HG02759 (cell line): ENCODE results near the gene COMMD10.

Experiments
- ATAC-seq: cut with Tn5 transposase; IDR thresholded peaks from one replicate; pipeline ENCODE4 v1.9.1; 2021; ENCODE audit warnings: mild to moderate bottlenecking, moderate library complexity; ENCODE audit not compliant: unreplicated experiment

COMMD10 gene

DNA sequence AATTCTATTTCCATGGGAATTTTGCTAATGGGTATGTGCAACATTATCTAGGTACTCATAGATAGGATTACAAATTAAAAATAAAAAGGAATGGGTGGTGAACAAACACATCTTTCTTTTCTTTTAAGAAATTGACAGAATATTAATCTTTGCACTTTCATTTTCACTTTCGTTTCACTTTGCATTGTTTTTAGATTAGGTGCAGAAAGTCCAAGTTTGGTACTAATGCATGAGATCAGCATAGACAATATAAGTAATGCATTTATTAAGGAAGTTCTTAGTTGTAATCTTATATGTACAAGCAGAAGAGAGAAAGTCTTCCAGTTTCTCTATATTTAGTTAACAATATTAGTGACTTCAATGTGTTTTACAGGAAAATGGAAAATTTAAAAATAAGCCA is 196.5 kb downstream of the COMMD10 start:
- no peak for ATAC-seq

DNA sequence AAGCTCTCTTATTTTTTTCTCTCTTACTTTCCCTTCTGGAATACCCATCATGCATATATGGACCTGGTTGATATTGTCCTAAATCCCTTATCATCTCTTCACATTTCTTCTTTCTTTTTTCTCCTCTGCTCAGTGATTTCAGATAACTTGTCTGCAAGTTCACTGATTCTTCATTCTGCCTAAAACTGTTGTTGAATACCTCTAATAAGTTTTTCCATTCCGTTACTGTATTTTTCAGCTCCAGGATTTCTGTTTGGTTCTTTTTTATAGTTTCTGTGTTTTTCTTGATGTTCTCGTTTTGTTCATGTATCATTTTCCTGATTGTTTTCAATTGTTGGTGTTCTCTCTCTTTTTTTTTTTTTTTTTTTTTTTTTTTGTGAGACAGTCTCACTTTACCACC is 203.7 kb downstream of the COMMD10 start:
- ATAC-seq, result no peak

DNA sequence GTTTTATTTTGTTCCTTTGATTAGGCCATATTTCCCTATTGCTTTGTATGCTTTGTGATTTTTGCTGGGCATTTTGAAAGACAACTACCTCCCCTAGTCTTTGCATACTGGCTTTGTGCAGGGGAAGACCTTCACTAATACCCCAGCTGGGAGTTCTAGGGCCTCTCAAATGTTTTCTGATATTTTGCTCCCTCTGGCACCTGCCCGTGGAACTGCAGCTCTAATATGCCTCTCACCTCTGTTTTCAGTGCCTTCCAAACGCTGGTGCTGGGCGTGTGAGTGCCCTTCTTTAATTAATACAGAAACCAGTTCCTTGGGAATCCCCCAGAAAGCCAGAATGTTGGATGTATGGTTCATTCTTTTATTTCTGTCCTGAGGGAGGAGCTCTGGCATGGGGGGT is 204.5 kb downstream of the COMMD10 start:
- no peak for ATAC-seq

DNA sequence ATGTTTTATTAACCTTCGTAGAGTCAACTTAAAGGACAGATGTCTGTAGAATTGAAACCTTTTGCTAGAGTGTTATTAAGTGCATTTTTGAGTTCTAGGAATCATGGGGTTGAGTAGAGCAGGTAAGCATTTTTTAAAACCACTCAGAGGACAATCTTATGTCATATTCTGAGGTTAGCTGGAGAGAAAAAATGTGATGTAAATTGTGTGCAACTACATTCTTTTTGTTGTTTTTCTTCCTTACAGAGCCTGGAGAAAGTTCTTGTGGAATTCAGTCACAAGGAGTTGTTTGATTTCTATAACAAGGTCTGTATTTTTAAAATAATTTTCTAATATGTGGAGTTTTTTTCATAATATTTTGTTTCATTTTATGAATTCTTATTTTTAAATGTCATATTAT is 206.4 kb downstream of the COMMD10 start:
- no peak for ATAC-seq

DNA sequence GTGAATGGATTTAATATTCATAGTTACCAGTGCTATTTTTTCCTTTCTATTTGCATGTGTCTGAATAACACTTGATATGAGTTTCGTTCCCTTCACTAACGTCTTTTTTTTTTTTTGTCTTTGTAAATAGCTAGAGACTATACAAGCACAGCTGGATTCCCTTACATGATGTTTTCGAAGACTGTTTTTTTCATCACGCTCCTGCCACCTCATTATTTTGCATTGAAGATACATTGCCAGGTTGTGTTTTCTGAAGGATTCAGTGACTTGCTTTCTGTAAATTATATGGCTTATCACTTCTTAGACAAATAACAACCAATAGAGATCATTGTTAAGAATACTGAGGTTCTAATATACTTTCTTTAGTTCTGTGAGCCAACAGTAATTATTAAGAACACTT is 207.5 kb downstream of the COMMD10 start:
- no peak for ATAC-seq

DNA sequence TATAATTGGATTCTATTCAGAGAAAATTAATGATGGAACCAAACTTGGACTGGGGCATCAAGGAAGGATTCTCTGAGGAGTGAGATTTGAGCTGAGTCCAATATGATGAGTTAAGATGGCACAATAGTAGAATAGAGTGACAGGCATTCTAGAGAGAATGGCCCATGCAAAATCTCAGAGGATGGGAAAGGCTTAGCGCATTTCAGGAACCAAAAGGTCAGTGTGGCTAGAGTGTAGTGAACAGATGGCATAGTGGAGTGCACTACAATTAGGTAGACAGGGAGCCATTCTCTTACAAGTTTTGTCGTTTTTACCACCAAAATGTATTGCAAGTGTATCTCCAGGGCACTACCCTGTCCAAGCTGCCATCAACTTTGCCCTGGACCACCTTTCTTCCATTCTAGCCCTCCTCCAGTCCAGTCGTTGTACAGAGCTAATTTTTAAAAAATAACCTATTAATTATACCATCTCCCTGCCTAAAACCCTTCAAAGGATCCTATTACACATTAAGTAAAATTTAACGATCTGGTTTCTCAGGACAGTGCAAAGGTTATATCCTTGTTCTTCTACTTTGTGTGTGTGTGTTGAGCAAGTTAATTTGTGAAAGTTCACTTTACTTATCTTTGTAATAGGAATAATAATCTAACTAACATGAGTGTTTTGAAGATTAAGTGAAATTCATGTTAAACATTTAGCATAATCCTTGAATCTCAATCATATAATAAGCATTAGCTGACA is 211.7 kb downstream of the COMMD10 start:
- ATAC-seq, result no peak

DNA sequence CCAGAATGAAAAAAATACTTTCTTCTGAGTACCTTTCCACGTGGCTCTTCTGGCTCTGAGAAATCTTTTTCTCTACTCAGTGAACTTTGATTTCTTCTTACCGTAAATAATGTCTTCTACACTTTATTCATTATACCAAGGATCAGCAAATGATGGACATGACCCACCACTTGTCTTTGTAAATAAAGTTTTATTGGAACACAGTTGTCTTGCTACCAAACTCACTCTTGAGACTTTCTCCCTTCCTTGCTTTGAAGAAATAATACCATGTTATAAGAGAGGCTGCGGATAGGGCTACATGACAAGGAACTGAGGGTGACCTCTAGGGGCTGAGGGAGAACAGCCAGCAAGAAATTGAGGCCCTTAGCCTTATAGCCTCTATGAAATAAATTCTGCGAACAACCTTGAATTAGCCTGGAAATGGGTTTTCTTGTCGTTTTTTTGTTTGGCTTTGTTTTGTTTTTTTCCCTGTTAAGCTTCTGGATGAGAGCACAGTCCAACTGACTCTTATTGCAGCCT is 212.5 kb downstream of the COMMD10 start:
- no peak for ATAC-seq

DNA sequence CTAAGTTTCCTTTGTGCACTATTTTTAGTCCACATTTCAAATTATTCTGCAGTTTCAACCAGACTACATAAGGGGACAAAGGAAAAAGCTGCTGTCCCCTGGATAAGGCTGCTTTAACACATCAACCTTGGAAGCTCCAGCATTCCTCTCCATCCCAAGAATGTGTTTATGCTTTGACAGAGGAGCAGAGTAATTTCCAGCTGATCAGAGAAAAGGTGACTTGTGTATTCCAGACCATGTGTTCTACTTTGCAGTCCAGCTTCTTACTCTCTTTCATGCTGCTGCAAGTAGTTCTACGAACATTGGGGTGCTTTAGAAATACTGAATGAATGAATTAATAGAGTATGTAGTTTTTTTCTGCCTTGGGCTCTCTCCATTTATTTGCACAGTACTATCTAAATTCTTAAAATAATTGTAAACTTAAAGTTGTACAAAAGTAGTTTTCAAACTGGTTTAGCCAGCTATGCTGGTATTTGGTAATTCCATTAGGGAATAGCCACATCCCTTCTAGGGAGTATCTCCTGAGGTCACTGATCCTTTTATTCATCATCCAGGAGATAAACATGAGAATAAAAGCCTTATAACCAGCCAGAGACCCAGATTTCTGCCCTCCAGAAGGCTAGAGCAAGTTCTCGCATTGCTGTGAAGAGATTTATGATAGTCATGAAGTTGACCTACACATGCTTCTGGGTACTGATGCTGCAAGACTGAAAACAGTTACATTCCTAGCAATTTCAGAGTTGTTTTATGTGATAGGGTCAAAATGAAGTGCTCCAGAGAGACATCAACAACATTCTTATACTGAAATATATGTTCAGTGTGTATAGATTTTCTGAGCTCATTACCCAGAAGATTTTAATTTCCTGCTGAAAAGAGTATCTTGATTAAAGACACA is 215.2 kb downstream of the COMMD10 start:
- no peak for ATAC-seq

DNA sequence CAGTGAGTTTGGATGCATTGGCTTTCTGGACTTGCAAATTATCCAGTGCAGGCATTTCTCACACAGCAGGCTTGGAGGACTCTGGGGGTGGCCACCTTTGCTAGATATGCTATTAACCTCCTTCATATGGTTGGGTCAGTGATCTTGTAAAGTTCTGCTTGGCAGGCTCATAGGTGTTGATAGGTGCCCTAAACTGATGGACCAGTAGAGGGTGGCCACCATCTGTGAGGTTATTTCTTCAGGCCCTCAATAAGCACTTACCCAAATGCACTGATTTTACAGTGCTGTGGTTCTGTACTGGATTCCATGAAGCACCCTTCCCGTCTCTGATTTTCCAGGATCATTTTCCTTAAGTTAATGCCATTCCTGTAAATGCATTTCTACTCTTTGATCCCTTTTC is 216.3 kb downstream of the COMMD10 start:
- no peak for ATAC-seq

DNA sequence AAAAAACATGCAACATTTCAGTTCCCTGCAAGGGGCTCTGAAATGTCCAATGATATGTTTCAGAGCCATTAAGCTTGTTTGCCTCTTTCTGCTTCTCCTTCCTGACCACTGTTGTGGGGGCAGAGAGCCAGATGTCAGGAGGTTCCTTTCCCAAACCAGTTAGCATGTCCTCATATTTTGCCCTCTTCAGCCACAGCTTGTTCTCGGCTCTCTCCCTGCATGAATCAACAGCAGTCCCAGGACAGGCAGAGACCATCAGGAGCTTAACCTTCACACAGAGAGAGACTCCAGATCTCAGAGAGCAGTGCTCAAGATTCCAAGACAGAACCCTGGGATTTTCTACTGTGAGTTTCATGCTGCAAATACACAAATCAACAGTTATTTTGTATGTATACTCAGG is 218.5 kb downstream of the COMMD10 start:
- ATAC-seq, result no peak

DNA sequence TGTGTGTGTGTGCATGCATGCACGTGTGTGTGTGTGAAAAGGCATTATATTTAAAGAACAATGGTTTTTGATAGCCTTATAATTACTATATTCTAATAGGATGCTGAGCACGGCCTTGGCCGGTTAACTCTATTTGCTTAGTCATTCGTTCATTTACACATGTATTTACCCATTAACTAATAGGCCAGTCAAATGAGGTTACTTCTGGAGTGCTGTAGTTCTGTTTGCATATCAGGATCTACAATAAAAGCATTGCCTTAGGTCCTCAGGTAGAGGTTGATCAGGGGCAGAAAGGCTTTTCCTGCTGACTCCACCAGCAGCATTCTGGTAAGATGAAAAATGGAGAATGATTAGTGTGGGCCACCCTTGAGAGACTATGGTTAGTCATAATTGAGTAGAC is 219.0 kb downstream of the COMMD10 start:
- no peak for ATAC-seq

DNA sequence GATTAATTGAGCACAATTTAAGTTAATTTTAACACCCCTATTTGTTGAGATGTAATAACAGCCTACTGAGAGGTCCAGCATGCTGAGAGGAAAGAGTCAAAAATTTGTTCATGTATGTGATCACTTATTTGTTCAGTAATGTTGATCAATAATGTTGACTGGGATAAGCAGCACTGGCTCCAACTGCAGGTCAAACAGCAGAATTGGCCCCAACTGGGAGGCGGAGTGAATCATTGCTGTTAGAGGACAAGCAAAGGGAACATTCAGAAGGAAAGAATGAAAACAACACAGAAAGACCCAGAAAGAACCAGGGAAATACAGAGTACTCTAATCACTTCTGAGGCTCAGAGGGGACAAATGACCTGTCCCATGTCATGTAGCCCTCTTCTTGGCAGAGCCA is 221.1 kb downstream of the COMMD10 start:
- no peak for ATAC-seq

DNA sequence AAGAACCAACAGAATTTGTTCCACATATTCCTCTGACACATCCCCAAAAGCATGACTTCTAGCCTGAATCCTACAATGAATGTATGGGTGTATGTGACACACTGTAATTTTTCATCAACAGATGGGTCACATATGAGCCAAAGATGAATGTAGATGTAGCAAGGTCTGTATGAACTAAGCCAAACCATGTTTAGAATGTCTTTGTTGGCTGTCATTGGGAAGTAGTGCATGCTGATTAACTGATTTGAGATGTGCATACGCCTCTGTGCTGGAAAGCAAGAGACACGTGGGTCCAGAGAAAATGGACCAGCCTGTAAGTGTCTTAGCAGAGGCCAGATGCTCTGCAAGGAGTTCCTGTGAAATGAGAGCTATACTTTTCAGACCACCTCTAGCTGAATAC is 222.0 kb downstream of the COMMD10 start:
- ATAC-seq, result no peak

DNA sequence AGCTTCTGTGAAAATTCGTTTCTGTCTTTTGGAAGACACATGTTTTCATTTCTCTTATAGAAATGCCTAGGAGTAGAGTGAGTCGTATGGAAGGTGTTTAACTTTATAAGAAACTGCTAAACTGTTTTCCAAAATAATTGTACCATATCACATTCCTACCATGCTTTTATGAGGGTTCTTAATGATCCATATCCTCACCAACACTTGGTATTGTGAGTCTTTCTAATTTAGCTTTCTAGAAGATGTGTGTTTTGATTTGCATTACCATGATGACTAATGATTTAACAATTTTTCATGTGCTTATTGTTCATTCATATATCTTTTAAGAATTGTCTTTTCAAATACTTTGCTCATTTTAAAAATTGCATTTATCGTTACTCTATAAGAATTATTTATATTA is 223.6 kb downstream of the COMMD10 start:
- no peak for ATAC-seq

DNA sequence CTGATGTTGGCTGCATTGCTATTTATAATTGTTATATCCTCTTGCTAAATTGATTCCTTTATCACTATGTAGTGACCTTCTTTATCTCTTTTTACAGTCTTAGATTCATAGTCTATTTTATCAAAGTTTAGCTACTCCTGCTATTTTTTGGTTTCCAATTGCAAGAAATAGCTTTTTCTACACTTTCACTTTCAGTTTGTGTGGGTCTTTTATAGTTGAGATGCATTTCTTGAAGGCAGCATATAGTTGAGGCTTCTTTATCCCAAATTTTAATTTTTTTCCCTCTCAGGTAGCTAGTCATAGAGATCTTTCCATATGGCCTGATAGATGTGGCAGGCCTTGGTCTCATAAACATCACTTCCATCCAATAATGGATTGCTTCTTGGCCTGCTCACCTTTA is 228.5 kb downstream of the COMMD10 start:
- no peak for ATAC-seq

DNA sequence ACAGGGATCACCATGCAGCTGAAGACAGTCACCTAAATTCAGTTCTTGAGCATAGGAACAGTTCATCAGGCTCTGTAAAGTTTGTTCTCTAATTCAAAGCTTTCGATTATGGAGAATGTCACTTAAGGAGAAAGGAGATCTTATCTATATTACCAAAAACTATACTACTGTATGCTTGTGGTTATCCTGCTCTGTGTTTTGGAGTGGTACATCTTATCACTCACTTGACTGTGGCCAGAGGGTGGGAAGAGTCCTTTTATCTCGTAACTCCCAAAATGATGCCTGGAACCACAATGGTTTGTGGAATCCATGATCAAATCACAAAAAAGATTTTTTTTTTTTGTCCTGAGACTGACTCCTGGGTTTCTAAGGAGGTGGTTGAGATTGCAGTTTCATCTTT is 230.7 kb downstream of the COMMD10 start:
- ATAC-seq, result no peak

DNA sequence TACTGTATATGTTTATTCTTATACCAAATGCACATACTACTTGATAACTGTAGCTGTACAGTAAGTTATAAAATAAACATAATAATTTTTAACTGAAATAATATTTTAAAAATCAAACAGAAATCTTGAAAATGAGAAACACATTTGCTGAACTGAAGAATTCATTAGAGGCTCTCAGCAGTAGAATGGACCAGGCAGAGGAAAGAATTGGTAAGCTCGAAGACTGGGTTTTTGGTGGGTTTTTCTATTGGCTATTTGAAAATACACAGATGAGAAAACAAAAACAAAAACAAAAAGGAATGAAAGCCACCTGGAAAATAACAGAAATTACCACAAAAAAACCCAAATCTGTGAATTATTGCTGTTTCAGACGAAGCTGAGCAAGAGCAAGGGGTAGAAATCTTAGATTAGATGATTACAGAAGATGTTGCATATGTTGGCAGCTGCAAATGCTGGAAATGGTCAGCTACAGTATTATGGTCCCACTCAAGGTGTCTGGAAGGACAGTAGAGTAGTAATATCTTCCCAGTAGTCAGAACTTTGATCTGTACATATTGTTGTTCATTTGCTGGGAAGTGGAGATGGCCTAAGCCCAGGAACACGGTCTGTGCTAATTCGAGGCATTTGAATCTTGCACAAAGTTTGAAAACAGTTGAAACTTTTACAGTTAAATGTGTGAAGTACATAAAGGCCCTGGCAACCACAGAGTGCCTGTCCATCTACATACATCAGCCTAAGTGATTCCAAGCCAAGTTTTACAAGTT is 233.4 kb downstream of the COMMD10 start:
- ATAC-seq, result no peak

DNA sequence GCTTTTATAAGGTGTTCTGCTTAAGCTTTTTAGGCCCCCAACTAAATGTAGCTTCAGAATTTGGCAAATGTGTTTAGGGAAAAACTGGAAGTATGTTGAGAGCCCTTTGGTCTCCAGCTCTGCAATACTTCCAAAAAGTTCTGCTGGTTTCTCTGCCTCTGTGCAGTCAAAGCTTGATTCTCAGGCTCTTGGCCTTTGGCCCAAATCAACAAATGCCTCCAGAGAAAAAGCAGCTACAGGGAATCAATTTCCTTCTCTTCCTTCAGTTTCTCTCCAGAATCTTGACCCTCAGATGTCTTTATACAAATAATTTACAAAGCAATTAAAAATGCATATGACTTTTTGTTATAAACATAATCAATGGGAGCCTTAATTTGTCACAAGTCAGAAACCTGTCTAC is 235.7 kb downstream of the COMMD10 start:
- no peak for ATAC-seq

DNA sequence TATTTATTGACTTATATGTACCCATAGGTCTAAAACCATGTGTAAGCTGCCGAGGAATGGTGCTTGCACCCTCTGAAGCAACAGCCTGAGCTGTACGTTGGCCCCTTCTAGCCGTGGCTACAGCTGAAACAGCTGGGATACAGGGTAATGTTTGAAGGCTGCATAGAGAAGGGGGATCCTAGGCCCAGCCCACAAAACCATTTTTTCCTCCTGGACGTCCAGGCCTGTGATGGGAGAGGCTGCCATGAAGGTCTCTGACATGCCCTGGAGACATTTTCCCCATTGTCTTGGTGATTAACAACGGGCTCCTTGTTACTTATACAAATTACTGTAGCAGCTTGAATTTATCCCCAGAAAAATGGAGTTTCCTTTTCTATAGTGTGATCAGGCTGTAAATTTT is 244.7 kb downstream of the COMMD10 start:
- ATAC-seq, result no peak

DNA sequence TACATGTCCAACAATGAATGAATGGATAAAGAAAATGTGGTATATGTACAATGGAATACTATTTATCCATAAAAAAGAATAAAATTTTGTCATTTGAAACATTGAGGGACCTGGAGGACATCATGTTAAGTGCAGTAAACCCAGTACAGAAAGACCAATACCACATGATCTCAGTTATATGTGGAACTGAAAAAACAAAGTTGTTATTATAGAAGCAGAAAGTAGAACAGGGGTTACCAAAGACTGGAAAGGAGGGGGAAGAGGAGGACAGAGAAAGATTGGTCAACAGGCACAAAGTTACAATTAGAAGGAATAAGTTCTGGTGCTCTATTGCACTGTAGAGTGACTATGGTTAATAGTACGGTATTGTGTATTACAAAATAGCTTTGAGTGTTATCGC is 256.0 kb downstream of the COMMD10 start:
- no peak for ATAC-seq
